A549 (cell line): ENCODE results near the gene ULBP1.

Source experiments
- CTCF ChIP-seq: fragments of >200 bp; sonication (Bioruptor Twin); formaldehyde crosslinking; IDR thresholded peaks from 3 replicates; pipeline ENCODE4 v1.5.1; 2016
- HMGXB4 ChIP-seq: fragments of 250-450 bp; sonication (Bioruptor Pico); IDR thresholded peaks from 2 replicates; pipeline ENCODE4 v1.5.0; 2021; ENCODE audit warnings: mild to moderate bottlenecking, moderate library complexity, borderline replicate concordance
- KDM5A ChIP-seq: fragments of 200-600 bp; sonication (generic); IDR thresholded peaks from 2 replicates; pipeline ENCODE4 v1.6.1; 2016; ENCODE audit warnings: antibody characterized with exemption, mild to moderate bottlenecking
- MYC ChIP-seq: IDR thresholded peaks from 2 replicates; pipeline ENCODE4 v1.6.1; 2012; ENCODE audit warnings: mild to moderate bottlenecking, inconsistent platforms, low read length, improper control_type of control experiment, borderline replicate concordance
- POLR2A ChIP-seq: IDR thresholded peaks from 2 replicates; pipeline ENCODE4 v1.6.1; 2012; ENCODE audit warnings: mild to moderate bottlenecking, low read length
- RFX5 ChIP-seq: fragments of 450-650 bp; IDR thresholded peaks from 2 replicates; pipeline ENCODE4 v1.7.1; 2014; ENCODE audit warnings: antibody characterized with exemption, mild to moderate bottlenecking, moderate library complexity

- no peak for TF ChIP-seq CTCF
- TF ChIP-seq RFX5 = no peak
- no peak for TF ChIP-seq HMGXB4
- no peak for TF ChIP-seq MYC
- no peak for TF ChIP-seq POLR2A
- TF ChIP-seq KDM5A = no peak
These were observed 21.9 kb upstream of the ULBP1 start, which contains the start of gene ULBP2 for GRCh38 chr6:149941583-149942460.
